Right cardiac atrium (tissue), 5 donors: ENCODE data around the gene CCDC121. TPM values are rescaled to one million over a fixed set of nuclear protein-coding genes. Genes with fewer than 3 reads are reported as not detected.

ENCODE experiments used
- ATAC-seq, 2 donors: fragments of 200-7000 bp; cut with Tn5 transposase; one replicate each; pipeline versions ENCODE4 v1.8.0 to v1.9.1; 2020; ENCODE audit warnings: moderate library complexity in 2 of 2, mild to moderate bottlenecking in 1 of 2
- DNase-seq, 3 donors: peaks; one replicate each; pipeline ENCODE4 v3.0.0-alpha.2; 2020
- H3K27ac ChIP-seq: one replicate; pipeline ENCODE4 v1.5.1; 2013; ENCODE audit warnings: mild to moderate bottlenecking, low read length, control low read depth, moderate library complexity
- H3K27me3 ChIP-seq: one replicate; pipeline ENCODE4 v1.6.1; 2013; ENCODE audit not compliant: control insufficient read depth, insufficient read depth
- H3K4me1 ChIP-seq: one replicate; pipeline ENCODE4 v1.6.1; 2013; ENCODE audit warnings: low read length; ENCODE audit not compliant: control insufficient read depth, insufficient read depth
- H3K4me3 ChIP-seq: one replicate; pipeline ENCODE4 v1.5.1; 2013; ENCODE audit warnings: low read length, control low read depth
- H3K9me3 ChIP-seq: one replicate; pipeline ENCODE4 v1.6.1; 2013; ENCODE audit warnings: low read length; ENCODE audit not compliant: control insufficient read depth
- WGBS: extraction: QIAGEN DNeasy Blood & Tissue Kit; methylation state at CpG from one replicate; pipeline ENCODE4 v1.1.7; 2013; 5-methylcytosine and 5-hydroxymethylcytosine counted together
- intact Hi-C, 4 donors: fragments of 100-400 bp; cut with DNase I; formaldehyde crosslinking; loops; one replicate each; pipeline versions ENCODE4 v1.11.0 to v1.14.0; 2022 to 2023
- polyA plus RNA-seq: library from polyadenylated mRNA; stranded (reverse); fragments of 200-250 nt; gene quantifications from one replicate; pipeline ENCODE4 v1.2.3, GENCODE V29; 2013
- total RNA-seq, 4 donors: library from RNA; stranded (reverse); fragmentation: NEBNext Ultra II Directional; extraction: Animal tissue kit (Norgen Biotek cat#: 25700); gene quantifications; one replicate each; pipeline ENCODE4 v1.2.1, GENCODE V29; 2021
- donor health status: healthy with polysubstance abuse.
- donor health status: DM: no; HTN: yes; CAD: no.
- donor health status: DM: no; HTN: no; CAD: no.
- donor health status: DM: no; HTN: yes; CAD: no; lungs with severe emphysema.
- donor health status: DM: yes; HTN: yes; CAD: no.

The CCDC121 gene
- total and polyA plus RNA-seq, 5 donors: 3.1 to 8.1 (median 5.4) TPM

- no peak for DNase-seq
- ATAC-seq: no peak
- Histone ChIP-seq H3K9me3 (no peaks in the 10 kb centered on the region), H3K4me1 (no peaks in the 10 kb centered on the region), H3K4me3 (no peak overlapping the region), H3K27ac (no peak overlapping the region), H3K27me3 (no peaks in the 10 kb centered on the region)
- intact Hi-C loops: no loop called here
- WGBS: 79% methylated on average over 7 of the region's 7 CpGs
These were observed 26.5 kb upstream of the CCDC121 start for GRCh38 chr2:27655155-27655951.

DNA sequence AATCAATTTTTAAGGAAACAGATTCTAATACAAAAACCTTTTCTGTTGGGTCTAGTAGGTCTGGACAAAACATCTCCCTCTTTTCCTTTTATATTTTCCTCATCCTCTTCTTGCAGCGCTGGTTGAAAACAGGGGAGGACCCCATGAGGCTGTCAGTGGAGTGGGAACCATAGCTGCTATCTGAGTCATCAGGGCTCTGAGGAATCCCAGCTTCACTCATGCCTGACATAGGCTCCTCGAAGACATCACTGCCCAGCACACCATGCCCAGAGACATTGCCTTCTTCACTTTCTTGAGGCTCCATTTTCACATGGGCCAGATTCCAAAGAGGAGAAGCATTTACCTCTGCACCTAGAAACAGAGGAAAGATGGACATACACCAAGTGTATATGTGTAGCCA lies 24.6 kb upstream of the CCDC121 start:
- Histone ChIP-seq H3K4me3 (no peak overlapping the region), H3K4me1 (no peaks in the 10 kb centered on the region), H3K27ac (no peak overlapping the region), H3K9me3 (no peaks in the 10 kb centered on the region), H3K27me3 (no peaks in the 10 kb centered on the region)
- 94% methylated on average over 2 of the region's 2 CpGs for WGBS
- intact Hi-C loops: no loop called here
- DNase-seq (no peak), ATAC-seq (no peak)

DNA sequence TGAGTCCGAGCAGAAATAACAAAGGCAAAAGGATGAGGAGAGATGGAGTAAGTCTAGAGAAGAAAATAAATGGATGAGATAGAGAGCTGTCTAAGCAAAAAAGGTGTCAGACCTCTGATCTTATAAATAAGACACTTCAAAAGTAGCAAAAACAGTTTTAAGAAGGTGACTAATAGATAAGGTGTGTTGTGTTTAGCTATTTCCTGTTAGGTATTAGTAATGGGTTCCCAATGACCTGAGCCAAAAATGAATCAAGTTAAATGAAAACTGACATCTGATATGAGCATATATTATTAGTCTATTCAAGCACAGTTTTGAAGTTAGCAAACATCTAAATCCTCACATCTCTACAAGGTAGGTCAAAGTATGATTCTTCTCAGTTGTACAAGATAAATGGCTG lies 24.0 kb upstream of the CCDC121 start:
- no peaks in the 10 kb centered on the region for H3K4me1 ChIP-seq

DNA sequence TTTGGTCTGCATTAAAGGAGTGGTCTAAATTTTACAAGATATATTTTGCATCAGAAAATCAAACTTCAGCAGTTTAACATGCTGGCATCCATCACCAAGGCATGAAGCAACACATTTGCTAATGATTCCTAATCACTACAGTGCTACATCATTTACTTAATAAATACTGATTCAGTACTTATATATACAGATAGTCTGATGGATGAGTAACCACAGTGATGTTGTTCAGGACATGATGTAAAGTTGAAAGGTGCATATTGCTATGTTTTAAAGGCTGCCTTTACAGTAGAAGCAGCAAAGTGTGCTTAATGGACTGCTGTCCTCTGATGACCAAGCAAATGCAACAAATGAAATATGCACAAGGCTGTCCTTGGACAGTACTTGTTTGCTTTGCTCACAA lies 23.5 kb upstream of the CCDC121 start:
- H3K27me3 ChIP-seq: no peaks in the 10 kb centered on the region
- no peaks in the 10 kb centered on the region for H3K4me1 ChIP-seq
- ATAC-seq (no peak), DNase-seq (no peak)
- no peak overlapping the region for H3K27ac ChIP-seq
- no peak overlapping the region for H3K4me3 ChIP-seq
- no peaks in the 10 kb centered on the region for H3K9me3 ChIP-seq
- intact Hi-C loops: no loop called here

More for the DNA sequence above, 24.0 kb upstream of the CCDC121 start:
- no peak overlapping the region for H3K27ac ChIP-seq
- ATAC-seq (no peak), DNase-seq (no peak)
- H3K9me3 ChIP-seq: no peaks in the 10 kb centered on the region
- intact Hi-C loops: no loop called here
- no peak overlapping the region for H3K4me3 ChIP-seq
- WGBS: 90% methylated on average over 1 of the region's 1 CpG
- H3K27me3 ChIP-seq: no peaks in the 10 kb centered on the region

DNA sequence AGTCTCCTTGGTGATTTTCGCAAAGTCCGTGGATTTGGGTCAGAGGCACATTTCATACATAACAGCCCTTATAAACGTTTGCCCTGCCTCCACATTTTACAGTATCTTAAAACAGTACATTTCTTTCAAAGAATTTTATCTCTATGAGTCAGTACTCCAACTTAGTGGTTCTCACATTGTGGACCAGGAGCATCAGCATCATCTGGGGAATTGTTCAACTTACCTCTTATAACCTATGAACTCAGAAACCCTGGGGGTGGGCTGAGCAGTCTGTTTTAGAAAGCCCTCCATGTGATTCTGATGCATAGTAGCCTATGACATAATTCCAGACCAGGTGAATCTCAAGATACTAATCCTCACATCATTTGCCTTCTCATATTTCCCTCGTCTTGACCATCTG lies 22.2 kb upstream of the CCDC121 start:
- WGBS: 78% methylated on average over 4 of the region's 4 CpGs

DNA sequence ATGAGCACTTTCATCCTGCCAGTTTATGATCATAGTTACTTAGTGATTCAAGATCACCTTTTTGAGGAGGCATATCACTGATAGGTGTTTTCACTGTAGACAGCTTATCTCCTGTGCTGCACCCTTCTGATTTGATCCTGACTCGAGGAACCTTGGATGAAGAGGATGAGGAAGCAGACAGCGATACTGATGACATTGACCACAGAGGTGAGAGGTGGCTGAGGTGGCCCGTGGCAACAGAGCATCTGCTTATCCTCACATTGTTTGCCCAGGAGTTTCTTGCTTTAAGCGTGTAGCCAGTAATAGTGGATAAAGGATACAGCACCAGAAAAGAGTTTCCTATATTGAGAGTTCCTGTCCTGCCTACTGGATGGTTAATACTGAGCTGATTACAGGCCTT lies 18.9 kb upstream of the CCDC121 start:
- no peaks in the 10 kb centered on the region for H3K27me3 ChIP-seq
- ATAC-seq: no peak
- 84% methylated on average over 4 of the region's 4 CpGs for WGBS

More for the DNA sequence above, 22.2 kb upstream of the CCDC121 start:
- intact Hi-C loops: no loop called here
- Histone ChIP-seq H3K9me3 (no peaks in the 10 kb centered on the region), H3K4me3 (no peak overlapping the region), H3K4me1 (no peaks in the 10 kb centered on the region), H3K27me3 (no peaks in the 10 kb centered on the region), H3K27ac (no peak overlapping the region)
- ATAC-seq (no peak), DNase-seq (no peak)

DNA sequence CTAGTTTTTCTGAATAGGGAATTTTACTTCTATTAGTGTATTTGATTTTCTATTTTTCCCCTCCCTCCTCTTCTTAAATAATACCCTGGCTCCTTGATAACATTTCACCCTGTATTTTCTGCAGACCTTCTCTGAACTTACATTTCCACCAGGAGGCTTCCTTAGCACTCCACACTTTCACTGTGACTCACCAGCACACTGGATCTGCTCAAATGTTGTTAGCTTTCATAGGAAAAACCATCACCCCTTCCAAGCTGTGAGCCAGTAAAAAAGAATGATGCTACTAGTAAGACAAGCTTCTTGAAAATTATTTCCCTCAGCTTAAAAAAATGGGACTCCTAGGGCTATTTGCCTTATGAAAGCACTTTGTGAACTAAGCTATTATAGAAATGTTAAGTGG lies 18.5 kb upstream of the CCDC121 start:
- intact Hi-C loops: no loop called here
- H3K4me1 ChIP-seq: no peaks in the 10 kb centered on the region
- no peak for ATAC-seq
- no peak for DNase-seq
- no peak overlapping the region for H3K4me3 ChIP-seq
- no peak overlapping the region for H3K27ac ChIP-seq
- H3K9me3 ChIP-seq: no peaks in the 10 kb centered on the region
- H3K27me3 ChIP-seq: no peaks in the 10 kb centered on the region

More for the DNA sequence above, 18.9 kb upstream of the CCDC121 start:
- no peak for DNase-seq
- no peaks in the 10 kb centered on the region for H3K9me3 ChIP-seq
- intact Hi-C loops: no loop called here
- H3K4me3 ChIP-seq: no peak overlapping the region
- H3K27ac ChIP-seq: no peak overlapping the region
- H3K4me1 ChIP-seq: no peaks in the 10 kb centered on the region

DNA sequence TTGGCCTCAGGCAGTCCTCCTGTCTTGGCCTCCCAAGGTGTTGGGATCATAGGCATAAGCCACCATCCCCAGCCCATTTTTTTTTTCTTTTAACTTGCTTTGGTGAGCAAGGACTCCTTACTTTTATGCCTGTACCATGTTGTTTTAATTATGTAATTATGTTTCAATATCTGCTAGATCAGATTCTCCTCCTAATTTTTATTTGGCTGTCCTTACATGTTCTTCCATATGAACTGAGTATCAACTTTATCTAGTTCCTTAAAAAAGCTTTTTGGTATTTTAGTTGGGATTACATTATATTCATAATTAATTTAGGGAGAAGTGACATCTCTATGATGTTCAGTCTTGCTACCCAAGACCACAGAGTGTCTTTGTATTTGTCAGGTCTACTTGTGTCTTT lies 16.4 kb upstream of the CCDC121 start:
- no peaks in the 10 kb centered on the region for H3K4me1 ChIP-seq
- H3K27me3 ChIP-seq: no peaks in the 10 kb centered on the region
- intact Hi-C loops: no loop called here
- DNase-seq (no peak), ATAC-seq (no peak)
- no peak overlapping the region for H3K4me3 ChIP-seq
- no peak overlapping the region for H3K27ac ChIP-seq
- no peaks in the 10 kb centered on the region for H3K9me3 ChIP-seq

- Histone ChIP-seq H3K4me1 (no peaks in the 10 kb centered on the region), H3K27ac (no peak overlapping the region), H3K9me3 (no peaks in the 10 kb centered on the region), H3K4me3 (no peak overlapping the region), H3K27me3 (no peaks in the 10 kb centered on the region)
- WGBS: 74% methylated on average over 2 of the region's 2 CpGs
- DNase-seq (no peak), ATAC-seq (no peak)
- intact Hi-C loops: no loop called here
These were observed 12.0 kb upstream of the CCDC121 start for GRCh38 chr2:27640722-27641245.

DNA sequence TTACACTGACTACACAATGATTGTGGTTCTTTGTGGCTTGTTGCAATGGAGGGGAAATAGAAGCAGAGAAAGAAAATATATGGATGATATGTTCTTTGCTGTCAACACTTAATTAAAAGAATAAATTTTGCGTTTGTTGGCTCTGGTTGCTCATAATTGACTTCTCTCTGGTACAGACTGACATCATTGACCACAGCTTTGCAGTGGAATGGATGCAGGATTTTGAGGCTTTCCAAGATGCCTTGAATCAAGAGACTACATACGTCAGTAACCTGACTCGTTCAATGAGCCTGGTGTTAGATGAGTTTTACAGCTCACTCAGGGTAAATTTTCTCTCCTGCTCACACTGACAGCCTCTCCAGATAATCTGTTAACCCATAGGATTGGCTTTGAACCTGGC lies 9.9 kb upstream of the CCDC121 start:
- 56% methylated on average over 3 of the region's 3 CpGs for WGBS
- Histone ChIP-seq H3K9me3 (no peaks in the 10 kb centered on the region), H3K4me1 (no peaks in the 10 kb centered on the region), H3K4me3 (no peak overlapping the region), H3K27ac (no peak overlapping the region), H3K27me3 (no peaks in the 10 kb centered on the region)
- intact Hi-C loops: no loop called here
- ATAC-seq (no peak), DNase-seq (no peak)

- Histone ChIP-seq H3K4me3 (no peak overlapping the region), H3K27me3 (no peaks in the 10 kb centered on the region), H3K27ac (no peak overlapping the region), H3K4me1 (no peaks in the 10 kb centered on the region), H3K9me3 (no peaks in the 10 kb centered on the region)
- ATAC-seq (no peak), DNase-seq (no peak)
- 89% methylated on average over 3 of the region's 3 CpGs for WGBS
- intact Hi-C loops: no loop called here
These were observed 9.3 kb upstream of the CCDC121 start for GRCh38 chr2:27638037-27638637.
